A375 (cell line): Measurements from ENCODE around the gene CARMIL3. TPM values are rescaled to one million over a fixed set of nuclear protein-coding genes. Genes with fewer than 3 reads are reported as not detected.

ENCODE experiments used
- total RNA-seq: library from RNA; depleted of rRNA; stranded (reverse); fragments of >200 nt; shearing (Covaris generic); gene quantifications from 2 replicates; pipeline ENCODE4 v1.2.3, GENCODE V29; 2014; rRNA removed

The CARMIL3 gene, protein sequence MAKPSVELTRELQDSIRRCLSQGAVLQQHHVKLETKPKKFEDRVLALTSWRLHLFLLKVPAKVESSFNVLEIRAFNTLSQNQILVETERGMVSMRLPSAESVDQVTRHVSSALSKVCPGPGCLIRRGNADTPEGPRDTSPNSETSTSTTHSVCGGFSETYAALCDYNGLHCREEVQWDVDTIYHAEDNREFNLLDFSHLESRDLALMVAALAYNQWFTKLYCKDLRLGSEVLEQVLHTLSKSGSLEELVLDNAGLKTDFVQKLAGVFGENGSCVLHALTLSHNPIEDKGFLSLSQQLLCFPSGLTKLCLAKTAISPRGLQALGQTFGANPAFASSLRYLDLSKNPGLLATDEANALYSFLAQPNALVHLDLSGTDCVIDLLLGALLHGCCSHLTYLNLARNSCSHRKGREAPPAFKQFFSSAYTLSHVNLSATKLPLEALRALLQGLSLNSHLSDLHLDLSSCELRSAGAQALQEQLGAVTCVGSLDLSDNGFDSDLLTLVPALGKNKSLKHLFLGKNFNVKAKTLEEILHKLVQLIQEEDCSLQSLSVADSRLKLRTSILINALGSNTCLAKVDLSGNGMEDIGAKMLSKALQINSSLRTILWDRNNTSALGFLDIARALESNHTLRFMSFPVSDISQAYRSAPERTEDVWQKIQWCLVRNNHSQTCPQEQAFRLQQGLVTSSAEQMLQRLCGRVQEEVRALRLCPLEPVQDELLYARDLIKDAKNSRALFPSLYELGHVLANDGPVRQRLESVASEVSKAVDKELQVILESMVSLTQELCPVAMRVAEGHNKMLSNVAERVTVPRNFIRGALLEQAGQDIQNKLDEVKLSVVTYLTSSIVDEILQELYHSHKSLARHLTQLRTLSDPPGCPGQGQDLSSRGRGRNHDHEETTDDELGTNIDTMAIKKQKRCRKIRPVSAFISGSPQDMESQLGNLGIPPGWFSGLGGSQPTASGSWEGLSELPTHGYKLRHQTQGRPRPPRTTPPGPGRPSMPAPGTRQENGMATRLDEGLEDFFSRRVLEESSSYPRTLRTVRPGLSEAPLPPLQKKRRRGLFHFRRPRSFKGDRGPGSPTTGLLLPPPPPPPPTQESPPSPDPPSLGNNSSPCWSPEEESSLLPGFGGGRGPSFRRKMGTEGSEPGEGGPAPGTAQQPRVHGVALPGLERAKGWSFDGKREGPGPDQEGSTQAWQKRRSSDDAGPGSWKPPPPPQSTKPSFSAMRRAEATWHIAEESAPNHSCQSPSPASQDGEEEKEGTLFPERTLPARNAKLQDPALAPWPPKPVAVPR (N-terminal part only)
- total RNA-seq: 0.34 and 0.41 TPM in 2 replicates

DNA sequence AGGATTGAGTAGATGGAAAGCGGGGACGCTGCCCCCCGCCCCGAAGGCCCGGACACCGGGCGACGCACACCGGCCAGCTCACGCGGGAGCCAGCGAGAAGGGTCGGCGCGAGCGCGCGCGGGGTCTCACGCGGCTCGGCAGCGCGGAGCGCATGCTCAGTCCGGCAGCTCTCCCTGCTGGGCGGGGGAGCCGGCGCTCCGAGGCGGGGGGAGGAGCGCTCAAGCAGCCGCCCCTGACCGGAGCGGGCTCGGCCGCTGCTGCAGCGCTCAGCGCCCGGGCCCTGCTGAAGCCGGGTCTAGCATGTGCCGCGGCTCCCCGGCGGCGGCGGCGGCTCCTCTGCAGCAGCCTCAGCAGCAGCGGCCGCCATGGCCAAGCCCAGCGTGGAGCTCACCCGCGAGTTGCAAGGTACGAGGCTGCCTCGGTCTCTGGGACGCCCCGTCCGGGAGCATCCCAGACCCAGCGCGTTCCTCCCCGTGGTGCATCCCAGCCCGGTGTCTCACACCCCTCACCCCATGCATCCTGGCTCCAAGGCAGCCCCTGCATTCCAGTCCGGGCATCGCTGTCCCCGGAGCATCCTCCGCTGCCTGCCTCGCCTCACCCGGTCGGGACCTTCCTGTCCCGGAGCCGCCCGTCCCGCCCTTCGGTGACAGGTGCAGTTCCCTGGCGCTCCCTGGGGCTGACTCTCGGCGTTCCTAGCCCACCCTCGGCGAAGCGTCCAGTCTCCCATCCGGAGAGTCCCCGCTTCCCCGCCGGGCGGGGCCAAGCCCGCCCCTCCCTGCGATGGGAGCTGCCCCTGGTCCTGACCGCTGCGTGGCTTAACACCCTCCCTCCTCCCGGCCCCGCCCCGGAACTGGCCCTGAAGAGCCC, at the start of gene CARMIL3:
CARMIL3 (plus strand) TSS at position 221 of the 867 bp plus-strand sequence; CDS start at position 366, 145 bp downstream.

DNA sequence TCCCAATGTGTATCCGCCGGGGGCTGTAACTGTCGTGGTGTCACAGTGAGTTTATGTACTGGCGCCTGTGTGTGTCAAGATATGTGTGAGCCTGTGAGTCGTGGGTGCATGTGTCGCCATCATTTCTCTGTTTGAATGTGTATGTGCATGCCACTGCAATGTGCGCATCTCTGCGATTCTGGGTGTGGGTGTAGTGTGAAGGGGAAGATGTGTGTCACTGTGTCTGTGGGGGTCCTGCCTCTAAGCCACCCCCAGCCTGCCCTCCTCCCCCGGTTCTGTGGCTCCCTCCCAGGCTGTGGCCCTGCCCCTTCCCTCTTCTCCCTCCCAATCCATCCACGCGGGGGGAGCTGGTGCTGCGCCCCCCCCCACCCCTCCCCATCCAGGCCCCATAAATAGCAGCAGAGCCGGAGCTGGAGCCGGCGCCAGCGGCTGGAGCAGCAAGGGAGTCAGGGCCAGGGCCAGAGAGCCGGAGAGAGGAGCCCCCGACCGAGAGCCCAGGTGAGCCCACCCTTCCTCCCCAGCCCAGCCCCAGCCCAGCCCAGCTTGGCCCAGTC, 19.4 kb downstream of the CARMIL3 start, which contains the start of gene CPNE6:
CPNE6 (plus strand) TSS at position 419 of the 554 bp plus-strand sequence. CDS start 1,375 bp downstream, outside the sequence.

DNA sequence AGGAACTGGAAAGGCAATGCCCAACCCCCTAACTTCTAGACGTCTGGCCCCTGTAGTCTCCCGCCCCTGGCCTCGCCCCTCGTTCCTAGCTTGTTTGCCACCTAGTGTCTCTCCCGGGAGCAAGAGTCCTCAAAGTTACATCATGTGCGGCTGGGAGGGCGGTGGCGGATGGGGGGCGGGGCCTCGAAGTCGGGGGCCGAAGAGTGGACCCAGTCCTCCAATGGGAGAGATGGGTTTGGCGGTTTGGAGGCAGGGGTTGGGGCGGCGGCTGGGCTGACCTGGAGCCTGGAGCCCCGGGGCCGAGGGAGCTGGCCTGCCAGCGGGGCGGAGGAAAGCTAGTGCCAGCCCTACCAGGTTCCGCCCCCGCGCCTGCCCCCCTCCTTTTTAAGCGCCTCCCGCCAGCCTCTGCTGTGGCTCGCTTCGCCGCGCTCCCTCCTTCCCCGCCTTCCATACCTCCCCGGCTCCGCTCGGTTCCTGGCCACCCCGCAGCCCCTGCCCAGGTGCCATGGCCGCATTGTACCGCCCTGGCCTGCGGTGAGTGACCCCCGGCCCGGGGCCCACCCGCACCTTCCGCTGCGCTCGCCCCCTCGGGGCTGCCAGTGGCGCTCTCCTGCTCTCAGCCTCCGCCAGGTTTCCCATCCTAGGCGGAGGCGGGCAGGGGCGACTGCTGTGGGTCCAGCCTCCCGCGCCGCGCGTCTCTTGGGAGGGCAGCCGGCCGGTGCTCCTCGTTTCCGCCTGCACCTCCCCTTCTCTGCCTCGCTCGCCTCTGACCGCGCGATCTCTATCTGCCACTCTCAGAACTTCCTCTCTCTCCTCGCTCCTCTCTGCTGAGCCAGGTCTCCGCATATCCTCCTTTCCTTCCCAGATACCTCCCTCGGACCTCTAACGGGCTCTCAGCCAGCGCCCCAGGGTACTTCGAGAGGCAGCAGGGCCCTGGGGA, 42.4 kb downstream of the CARMIL3 start, which contains the start of gene PCK2:
PCK2 (plus strand) TSS at position 411 of the 940 bp plus-strand sequence; CDS start at position 506, 95 bp downstream.

DNA sequence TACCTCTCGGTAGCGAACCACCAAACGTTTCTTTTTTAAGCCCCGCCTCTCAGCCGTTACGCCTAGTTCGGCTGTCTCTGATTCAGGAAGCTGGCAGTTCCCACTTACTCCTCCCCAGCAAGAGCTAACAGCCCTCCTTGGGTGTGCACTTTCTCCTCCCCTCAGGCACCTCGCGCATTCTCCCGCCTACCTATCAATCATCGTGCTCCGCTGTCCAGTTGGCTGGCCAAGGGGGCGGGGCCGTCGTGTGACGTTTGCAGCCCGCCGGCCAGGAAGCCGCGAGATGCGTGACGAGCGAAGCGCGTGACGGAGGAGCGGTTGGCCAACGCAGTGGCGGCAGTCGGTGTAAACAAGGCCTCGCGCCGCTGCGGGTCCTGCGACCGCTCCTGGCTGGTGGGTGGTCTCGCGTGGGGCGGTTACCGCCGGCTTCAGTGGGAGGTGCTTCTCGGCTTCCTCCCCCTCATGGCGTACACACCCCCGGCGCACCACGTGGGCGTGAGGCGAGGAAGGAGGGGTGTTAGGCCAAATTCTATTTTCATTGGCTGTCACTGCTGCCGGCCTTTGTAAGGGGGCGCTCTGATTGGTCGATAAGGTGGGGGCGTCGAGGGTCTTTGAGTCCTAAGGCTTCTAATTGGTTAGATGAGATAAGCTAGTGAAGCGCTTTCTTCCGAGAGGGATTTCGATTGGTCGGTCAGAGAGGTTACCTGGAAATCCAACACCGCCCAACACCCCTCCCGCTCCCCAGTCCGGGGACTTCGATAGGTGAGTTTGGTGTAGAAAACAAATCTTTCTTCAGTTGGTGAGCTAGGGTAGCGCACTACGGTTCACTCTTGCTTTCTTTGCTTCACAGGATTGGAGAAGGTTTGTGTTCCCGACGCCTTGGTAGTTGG, 63.0 kb downstream of the CARMIL3 start, which contains the start of the genes DCAF11 and NRL:
DCAF11 (plus strand) TSS at position 246 of the 890 bp plus-strand sequence. CDS start 818 bp downstream, outside the sequence.
NRL (minus strand) TSS at position 418 of the 890 bp plus-strand sequence. CDS start 32,101 bp downstream, outside the sequence.

Other genes starting within 250 kb of the CARMIL3 start
- 40.2 and 48.0 TPM in 2 replicates for gene DHRS4, start 98.2 kb upstream of the CARMIL3 start, total RNA-seq
- gene DHRS4L2, start 63.1 kb upstream of the CARMIL3 start, total RNA-seq: 20.4 and 23.5 TPM in 2 replicates
- gene CPNE6, start 19.6 kb downstream of the CARMIL3 start, total RNA-seq: not detected in 2 replicates
- gene PCK2, start 42.3 kb downstream of the CARMIL3 start, total RNA-seq: 50.4 and 54.3 TPM in 2 replicates
- 53.4 and 55.0 TPM in 2 replicates for gene DCAF11, start 62.8 kb downstream of the CARMIL3 start, total RNA-seq
- gene NRL, start 62.9 kb downstream of the CARMIL3 start, total RNA-seq: 0.94 and 2.0 TPM in 2 replicates
- gene FITM1, start 78.7 kb downstream of the CARMIL3 start, total RNA-seq: 0.37 TPM in 1 of 2 replicates, not detected in the other
- 156 and 194 TPM in 2 replicates for gene PSME1, start 84.2 kb downstream of the CARMIL3 start, total RNA-seq
- 23.3 and 33.3 TPM in 2 replicates for gene EMC9, start 89.6 kb downstream of the CARMIL3 start, total RNA-seq
- 207 and 210 TPM in 2 replicates for gene PSME2, start 94.6 kb downstream of the CARMIL3 start, total RNA-seq
- gene RNF31, start 95.5 kb downstream of the CARMIL3 start, total RNA-seq: 66.8 and 79.3 TPM in 2 replicates
- gene IRF9, start 109.3 kb downstream of the CARMIL3 start, total RNA-seq: 9.2 and 18.5 TPM in 2 replicates
- gene REC8, start 120.1 kb downstream of the CARMIL3 start, total RNA-seq: 1.2 and 3.3 TPM in 2 replicates
- gene IPO4, start 136.8 kb downstream of the CARMIL3 start, total RNA-seq: 129 and 134 TPM in 2 replicates
- gene TM9SF1, start 143.4 kb downstream of the CARMIL3 start, total RNA-seq: 35.1 and 37.9 TPM in 2 replicates
- not detected in 2 replicates for gene TSSK4, start 153.7 kb downstream of the CARMIL3 start, total RNA-seq
- gene CHMP4A, start 161.5 kb downstream of the CARMIL3 start, total RNA-seq: 40.5 and 45.6 TPM in 2 replicates
- 13.8 and 20.6 TPM in 2 replicates for gene MDP1, start 164.1 kb downstream of the CARMIL3 start, total RNA-seq
- 247 and 277 TPM in 2 replicates for gene NEDD8, start 180.4 kb downstream of the CARMIL3 start, total RNA-seq
- gene GMPR2, start 180.9 kb downstream of the CARMIL3 start, total RNA-seq: 57.2 and 66.8 TPM in 2 replicates
- gene TINF2, start 190.6 kb downstream of the CARMIL3 start, total RNA-seq: 27.6 and 27.8 TPM in 2 replicates
- 0.49 and 1.1 TPM in 2 replicates for gene TGM1, start 211.2 kb downstream of the CARMIL3 start, total RNA-seq
- gene RABGGTA, start 219.6 kb downstream of the CARMIL3 start, total RNA-seq: 30.0 and 35.3 TPM in 2 replicates
- gene DHRS1, start 247.8 kb downstream of the CARMIL3 start, total RNA-seq: 7.5 and 8.2 TPM in 2 replicates
- 14.6 and 22.7 TPM in 2 replicates for gene NOP9, start 247.8 kb downstream of the CARMIL3 start, total RNA-seq